HT1080 (cell line): ENCODE results near the gene C11orf65. TPM values are rescaled to one million over a fixed set of nuclear protein-coding genes. Genes with fewer than 3 reads are reported as not detected.

Experiments used
- DNase-seq: peaks from one replicate; pipeline ENCODE4 v3.0.0-alpha.2; 2015; ENCODE audit warnings: low read depth
- total RNA-seq: library from RNA; depleted of rRNA; stranded (reverse); fragments of >200 nt; shearing (Covaris generic); gene quantifications from 2 replicates; pipeline ENCODE4 v1.2.3, GENCODE V29; 2014; rRNA removed

C11orf65 gene
- total RNA-seq, 1 experiment from 2014 or later, result not detected

GRCh38 chr11:108370990-108371389, 96.3 kb downstream of the C11orf65 start:
- no peak for DNase-seq

- DNase-seq, result no peak
Observed at GRCh38 chr11:108370315-108370714, 97.0 kb downstream of the C11orf65 start.

GRCh38 chr11:108369064-108369463, 98.3 kb downstream of the C11orf65 start:
- no peak for DNase-seq

GRCh38 chr11:108368134-108368533, 99.2 kb downstream of the C11orf65 start:
- no peak for DNase-seq

GRCh38 chr11:108364159-108364558, 103.2 kb downstream of the C11orf65 start:
- DNase-seq, result no peak

- DNase-seq, result no peak
Observed at GRCh38 chr11:108351468-108351867, 115.9 kb downstream of the C11orf65 start.

- no peak for DNase-seq
Observed at GRCh38 chr11:108346451-108346850, 120.9 kb downstream of the C11orf65 start.

GRCh38 chr11:108345767-108346166, 121.6 kb downstream of the C11orf65 start:
- DNase-seq, result no peak

- DNase-seq, result no peak
Observed at GRCh38 chr11:108343714-108344113, 123.6 kb downstream of the C11orf65 start.

GRCh38 chr11:108341654-108342053, 125.7 kb downstream of the C11orf65 start:
- no peak for DNase-seq

- peak; percentile 13 for DNase-seq
Observed at GRCh38 chr11:108340973-108341372, 126.4 kb downstream of the C11orf65 start.

GRCh38 chr11:108338750-108339149, 128.6 kb downstream of the C11orf65 start:
- no peak for DNase-seq

GRCh38 chr11:108333403-108333899, 133.9 kb downstream of the C11orf65 start:
- DNase-seq, result no peak

Other genes with a start within 250 kb of the C11orf65 start
- 11.3 and 13.7 TPM in 2 replicates for gene NPAT, start 244.9 kb downstream of the C11orf65 start, total RNA-seq
- 28.3 and 35.9 TPM in 2 replicates for gene ATM, start 244.5 kb downstream of the C11orf65 start, total RNA-seq
- 34.8 and 40.0 TPM in 2 replicates for gene POGLUT3, start 30.9 kb upstream of the C11orf65 start, total RNA-seq
- gene EXPH5, start 126.2 kb upstream of the C11orf65 start, total RNA-seq, result 1.2 and 1.7 TPM in 2 replicates
- 30.3 and 45.0 TPM in 2 replicates for gene DDX10, start 197.5 kb upstream of the C11orf65 start, total RNA-seq